CD4-positive, alpha-beta T cell treated with Interleukin-2 at 100 ng/mL for 4 hours (primary cell): ENCODE results near the gene MRGPRE.
"Not testable (repeated sequence)": the region's sequence is repeated elsewhere in the genome, so short reads cannot be mapped to it uniquely, and the experiment has no call there.

Experiments used
- DNase-seq: peaks from one replicate; pipeline ENCODE4 v3.0.0-alpha.2; 2020; ENCODE audit warnings: low spot score

MRGPRE gene

DNA sequence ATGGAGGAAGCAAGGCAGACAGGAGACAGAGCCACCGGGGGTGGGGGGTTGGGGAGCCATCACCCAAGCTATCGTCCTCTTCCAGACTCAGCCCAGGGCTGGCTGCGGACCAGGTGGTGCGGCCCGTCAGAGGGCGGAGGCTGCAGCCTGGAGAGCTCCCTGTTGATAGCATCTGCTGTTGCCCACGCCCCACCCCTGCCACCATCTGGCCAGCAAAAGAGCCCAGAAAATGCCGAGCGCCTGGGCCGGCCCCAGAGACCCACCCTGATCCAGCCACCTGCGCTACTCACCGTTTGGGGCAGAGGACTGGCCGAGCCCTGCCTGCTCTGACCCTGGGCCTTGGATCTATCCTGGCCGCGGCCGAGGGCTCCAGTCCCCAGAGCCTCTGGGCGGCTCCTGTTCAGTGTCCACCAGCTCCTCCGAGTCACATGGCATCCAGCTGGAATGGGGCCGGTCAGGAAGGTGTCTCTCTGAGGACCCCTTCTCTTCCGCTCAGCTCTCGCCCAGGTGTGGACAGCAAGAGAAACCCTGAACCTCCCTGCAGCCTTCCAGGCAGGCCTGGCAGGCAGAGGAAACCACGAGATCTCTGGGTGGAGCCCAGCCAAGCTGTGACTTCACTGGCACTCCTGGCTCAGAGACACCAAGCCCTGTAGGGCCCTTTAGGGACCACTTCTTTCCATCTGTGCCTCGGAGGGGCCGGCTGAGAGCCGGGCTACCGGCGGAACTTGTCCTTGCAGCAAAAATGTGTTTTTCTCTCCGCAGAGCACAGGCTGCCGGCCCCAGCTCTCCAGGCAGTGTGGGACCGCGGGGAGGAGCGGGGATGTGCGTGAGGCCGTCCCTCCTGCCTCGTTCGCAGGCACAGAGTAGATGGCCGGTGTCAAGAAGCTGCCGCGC lies at the start of gene MRGPRE:
Gene MRGPRE, minus strand, starts transcription at position 567 of the 894 bp plus-strand sequence. CDS start 3,618 bp downstream, outside the sequence.
- DNase-seq = no peak

DNA sequence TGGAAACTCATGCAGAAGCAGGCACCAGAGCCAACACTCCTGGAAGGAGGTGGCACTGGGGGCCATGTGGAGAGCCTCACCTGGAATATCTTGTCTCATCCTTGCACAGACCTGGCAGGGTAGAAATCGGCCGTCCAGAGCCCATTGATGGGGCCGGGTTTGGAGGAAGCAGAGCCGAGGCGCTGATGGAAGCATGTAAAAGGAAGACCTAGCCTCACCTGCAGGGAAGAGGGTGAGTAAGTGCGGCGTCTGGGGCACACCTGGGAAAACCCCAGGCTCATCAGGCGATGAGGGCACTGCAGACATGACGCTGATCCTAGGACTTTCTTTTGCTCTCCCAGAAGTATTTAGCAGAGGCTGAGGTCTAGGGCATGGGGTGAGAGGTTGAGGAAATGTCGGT lies 48.9 kb upstream of the MRGPRE start:
- not testable (repeated sequence) for DNase-seq

GRCh38 chr11:3280662-3281061 lies 48.4 kb upstream of the MRGPRE start:
- DNase-seq = not testable (repeated sequence)

DNA sequence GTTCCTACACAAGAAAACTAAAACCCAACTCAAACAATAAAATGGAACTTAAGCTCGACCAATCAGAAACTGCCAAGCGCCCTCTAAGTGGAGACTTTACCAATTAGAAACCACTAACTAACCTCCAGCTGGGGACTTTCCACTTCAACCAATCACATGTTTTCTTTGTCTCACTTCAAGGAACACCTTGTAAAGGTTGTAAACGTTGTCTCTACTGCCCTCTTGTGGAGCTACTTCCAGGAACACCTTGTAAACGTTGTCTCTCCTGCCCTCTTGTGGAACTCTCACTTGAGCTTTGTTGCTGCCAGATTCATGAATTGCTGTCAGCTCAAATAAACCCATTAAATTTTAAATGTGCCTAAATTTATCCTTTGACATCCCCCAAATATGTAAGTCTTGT lies 46.7 kb upstream of the MRGPRE start:
- DNase-seq = not testable (repeated sequence)

- DNase-seq = not testable (repeated sequence)
These were observed 41.4 kb upstream of the MRGPRE start for GRCh38 chr11:3273629-3274028.

DNA sequence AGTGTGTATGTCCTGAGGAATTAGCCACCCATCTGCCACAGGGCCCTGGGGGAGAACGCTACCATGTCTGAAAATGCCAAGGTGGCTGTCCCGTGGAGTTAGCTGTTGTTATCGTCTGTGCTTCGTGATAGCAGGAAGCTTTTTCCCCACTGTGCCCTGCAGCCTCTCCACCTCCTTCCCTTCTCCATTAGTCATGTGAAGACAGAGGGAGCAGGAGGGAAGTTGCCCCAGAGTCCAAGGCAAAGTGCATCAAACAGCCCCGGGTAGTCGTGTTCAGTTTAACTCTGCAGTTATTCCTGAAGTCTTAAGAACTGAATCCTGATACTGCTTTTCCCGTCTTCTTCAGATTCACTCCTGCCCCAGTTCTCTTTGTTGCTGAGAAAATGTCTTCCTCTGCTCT lies 30.3 kb upstream of the MRGPRE start:
- not testable (repeated sequence) for DNase-seq

GRCh38 chr11:3261831-3262230 lies 29.6 kb upstream of the MRGPRE start:
- not testable (repeated sequence) for DNase-seq

DNA sequence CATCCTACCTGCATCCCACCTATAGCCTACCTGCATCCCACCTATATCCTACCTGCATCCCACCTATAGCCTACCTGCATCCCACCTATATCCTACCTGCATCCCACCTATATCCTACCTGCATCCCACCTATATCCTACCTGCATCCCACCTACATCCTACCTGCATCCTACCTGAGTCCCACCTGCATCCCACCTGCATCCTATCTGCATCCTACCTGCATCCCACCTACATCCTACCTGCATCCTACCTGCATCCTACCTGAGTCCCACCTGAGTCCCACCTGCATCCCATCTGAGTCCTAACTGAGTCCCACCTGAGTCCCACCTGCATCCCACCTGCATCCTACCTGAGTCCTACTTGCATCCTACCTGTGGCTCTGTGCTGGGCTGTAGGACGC lies 25.3 kb upstream of the MRGPRE start:
- DNase-seq = not testable (repeated sequence)

DNA sequence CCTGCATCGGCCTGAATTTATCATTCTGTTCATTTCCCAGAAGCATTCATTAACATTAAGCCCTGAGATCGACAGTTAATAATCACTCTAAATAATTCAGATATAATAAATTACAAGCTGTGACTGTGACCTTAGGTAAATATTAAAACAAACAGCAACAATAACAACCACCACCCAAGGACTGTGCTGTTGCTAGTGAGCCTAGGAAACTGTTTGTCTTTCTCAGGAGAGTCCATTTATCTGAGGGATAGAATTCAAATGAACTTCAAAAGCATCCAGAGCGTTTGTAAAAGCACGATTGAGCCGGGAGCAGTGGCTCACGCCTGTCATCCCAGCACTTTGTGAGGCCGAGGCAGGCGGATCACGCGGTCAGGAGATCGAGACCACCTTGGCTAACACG lies 23.0 kb upstream of the MRGPRE start:
- not testable (repeated sequence) for DNase-seq

GRCh38 chr11:3254773-3255172 lies 22.6 kb upstream of the MRGPRE start:
- not testable (repeated sequence) for DNase-seq

DNA sequence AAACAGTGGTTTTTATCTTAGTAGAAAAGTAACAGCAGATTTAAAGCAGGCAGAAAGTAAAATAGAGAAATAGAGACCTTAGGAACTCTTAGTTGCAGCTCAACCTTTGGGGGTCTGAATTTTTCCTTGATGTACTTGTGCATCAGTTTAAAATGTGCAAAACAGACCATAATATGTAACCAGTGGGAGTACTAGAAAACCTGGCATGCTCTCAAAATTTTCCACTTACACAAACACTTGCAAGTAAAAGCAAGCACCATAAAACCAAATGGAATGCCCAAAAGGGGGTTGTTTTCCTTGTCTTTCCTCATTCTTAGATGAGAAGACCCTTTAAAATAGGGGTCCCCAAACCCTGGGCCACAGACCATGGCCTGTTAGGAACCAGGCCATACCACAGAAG lies 12.9 kb upstream of the MRGPRE start:
- DNase-seq = no peak

DNA sequence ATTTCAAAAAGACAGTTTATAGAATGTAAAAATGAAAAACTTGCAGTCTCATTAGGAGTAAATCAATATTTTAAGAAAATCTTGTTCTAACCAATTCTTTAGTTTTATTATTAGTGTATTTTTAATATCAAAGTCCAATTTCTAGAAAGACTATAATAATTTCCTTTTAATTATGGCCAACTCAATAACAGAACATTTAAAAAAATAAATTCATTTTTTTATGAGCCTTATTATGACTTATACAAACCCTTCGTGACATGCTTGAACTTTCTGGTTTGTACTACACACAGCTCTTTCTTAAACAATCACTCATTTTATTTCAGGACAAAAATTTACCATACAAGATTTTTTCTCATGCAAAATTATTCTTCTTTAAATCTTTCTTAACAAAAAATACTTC lies 11.7 kb upstream of the MRGPRE start:
- DNase-seq = no peak

DNA sequence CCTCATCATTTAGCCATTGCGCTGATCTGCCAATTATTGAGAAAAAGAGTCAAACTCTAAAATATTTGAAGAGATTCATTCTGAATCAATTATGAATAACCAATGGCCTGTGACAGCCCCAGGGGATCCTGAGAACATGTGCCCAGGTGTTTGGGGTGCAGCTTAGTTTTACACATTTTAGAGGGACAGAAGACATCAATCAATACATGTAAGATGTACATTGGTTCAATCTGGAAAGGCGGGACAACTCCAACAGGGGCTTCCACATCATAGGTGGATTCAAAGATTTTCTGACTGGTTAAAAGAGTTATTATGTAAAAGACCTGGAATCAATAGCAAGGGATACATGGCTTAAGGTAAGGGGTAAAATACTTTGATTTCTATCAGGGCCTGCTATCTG lies 4.9 kb upstream of the MRGPRE start:
- DNase-seq = no peak

DNA sequence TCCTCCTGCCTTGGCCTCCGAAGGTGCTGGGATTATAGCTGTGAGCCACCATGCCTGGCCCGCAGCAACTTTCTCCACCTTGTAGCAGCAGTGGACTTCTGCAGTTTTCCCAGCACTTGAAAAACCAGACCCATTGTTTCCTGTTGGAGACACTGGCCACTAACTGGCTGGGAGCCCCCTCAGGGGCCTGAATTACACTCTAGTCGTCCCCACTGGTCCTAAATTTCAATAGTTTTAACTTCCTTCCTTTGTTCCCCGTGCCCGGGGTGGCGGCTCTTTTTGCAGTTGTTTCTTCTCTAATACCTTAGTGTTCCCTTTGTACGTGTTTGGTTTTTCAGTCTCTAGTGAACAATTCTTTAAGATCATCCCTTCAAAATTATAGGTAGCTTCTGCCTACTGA lies 2.6 kb upstream of the MRGPRE start:
- no peak for DNase-seq

DNA sequence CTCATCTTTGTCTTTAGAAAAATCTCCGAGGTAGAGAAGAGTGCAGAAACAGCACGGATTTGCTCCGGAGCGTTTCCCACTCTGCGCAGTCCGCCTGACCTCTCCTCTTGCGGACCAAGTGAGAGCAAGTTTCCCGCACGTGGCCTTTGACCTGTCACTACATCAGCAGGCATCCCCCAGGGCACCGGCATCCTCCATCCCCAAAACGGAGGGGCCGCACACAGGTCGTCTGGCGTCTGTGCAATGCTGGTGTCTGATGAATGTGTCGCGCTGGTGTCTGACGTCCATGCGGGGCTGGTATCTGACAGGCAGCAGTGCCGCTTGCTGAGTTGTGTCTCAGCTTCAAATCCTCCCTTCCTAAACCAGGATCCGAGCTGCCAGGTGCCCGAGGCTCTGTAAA lies 739 bp upstream of the MRGPRE start:
- DNase-seq = no peak

DNA sequence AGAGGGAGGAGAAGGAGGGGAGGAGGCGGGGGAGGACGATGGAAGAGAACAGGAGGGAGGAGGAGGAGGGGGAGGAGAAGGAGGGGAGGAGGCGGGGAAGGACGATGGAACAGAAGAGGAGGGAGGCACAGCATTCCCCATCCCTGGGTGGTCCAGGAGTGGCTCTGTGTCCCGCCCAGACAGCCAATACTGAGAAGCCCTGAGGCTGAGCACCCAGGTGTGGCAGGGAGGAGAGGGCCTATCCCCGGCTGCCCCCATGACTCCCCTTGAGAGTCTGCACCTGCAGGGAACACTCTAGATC lies 717 bp downstream of the MRGPRE start:
- DNase-seq = no peak

DNA sequence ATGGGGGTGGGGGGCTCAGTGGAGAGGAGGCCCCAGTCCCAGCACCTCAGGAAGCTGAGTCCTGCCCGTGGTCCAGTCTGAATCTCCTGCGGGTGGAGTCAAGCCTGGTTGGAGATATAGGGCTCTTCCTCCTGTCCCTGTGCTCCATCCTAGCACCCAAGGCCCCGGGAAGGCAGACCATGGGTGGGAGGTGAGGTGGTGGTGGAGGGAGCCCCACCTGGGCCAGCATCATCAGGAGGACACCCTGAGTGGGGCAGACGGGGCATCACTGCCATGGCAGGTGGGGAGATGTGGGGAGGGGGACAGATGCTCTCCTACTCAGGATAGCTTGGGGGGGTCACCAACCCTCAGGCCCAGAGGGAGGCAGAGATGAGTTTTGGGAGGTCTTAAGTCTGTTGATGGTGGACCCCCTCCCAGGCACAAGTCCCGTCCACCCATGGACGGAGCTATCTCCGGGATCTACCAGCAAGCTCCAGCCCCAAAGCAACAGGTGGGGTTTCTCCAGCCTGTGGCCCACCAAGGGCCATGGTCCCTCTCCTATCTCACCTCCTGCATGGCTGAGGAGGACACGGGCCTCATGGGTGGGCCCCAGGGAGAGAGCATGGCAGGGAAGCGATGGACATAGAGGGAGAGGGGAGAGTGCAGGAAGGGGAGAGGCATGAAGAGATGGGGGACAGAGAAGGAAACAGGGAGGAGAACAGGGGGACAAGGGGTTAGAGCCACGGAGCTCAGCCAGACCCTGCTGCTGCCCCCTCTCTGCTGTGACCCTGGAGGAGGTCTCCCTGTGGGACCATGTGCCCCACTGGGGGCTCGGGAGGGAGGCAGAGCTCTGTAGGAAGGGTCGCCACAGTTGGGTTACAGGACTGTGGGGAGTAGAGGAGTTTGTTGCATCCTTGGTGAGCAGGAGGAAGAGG lies 1.3 kb downstream of the MRGPRE start:
- no peak for DNase-seq

GRCh38 chr11:3229673-3230630 lies 2.3 kb downstream of the MRGPRE start:
- no peak for DNase-seq

- DNase-seq = no peak
These were observed 3.8 kb downstream of the MRGPRE start for GRCh38 chr11:3228445-3228829.

DNA sequence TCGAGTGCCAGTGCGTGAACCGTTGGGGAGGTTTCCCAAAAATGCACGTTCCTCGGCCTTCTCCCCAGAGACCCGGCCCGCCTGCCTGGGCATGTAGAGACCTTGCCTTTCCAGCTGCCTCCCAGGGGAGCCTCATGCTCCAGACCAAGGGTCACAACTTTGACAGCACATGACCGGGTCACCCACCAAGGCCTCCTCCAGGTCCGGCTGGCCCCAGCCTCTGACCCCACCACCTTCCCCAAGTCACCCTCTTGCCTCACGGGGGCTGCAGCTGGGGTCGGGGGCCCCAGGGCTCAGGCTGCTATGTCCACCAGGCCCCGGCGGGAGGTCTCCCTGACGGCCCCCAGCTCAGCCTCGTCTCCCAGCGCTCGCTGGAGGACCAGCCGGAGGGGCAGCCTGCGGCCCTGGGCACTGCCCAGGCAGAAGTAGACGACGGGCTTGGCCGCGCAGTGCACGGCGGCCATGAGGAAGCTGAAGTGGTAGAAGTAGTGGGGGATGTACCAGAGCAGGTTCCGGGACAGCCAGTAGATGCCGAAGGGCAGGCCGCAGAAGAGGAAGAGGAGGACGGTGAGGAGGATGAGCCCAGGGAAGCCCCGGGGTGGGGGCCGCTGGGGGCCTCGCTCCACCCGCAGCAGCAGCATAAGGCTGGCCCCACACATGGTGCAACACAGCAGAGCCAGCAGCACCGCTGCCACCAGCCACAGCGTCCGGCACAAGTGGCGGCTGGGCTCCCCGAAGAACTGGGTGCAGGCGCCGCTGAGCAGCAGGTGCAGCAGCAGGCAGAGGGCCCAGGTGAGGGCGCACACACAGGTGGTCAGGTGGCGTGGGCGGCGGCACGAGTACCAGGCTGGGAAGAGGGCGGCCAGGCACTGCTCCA lies 4.4 kb downstream of the MRGPRE start:
- DNase-seq = no peak
